Right kidney (tissue), 1 donor: Measurements from ENCODE around the gene CECR2.

Source experiments
- DNase-seq: peaks from one replicate; pipeline ENCODE4 v3.0.0-alpha.2; 2016

CECR2 gene

GRCh38 chr22:17368144-17368543 is 1.1 kb upstream of the CECR2 start:
- DNase-seq, result no peak

GRCh38 chr22:17368554-17369438 is 464 bp upstream of the CECR2 start:
- peak; percentile 99 for DNase-seq

- DNase-seq, result peak; percentile 85
These were observed 936 bp downstream of the CECR2 start for GRCh38 chr22:17370026-17370765.

- no peak for DNase-seq
These were observed 1.6 kb downstream of the CECR2 start for GRCh38 chr22:17370766-17371432.

GRCh38 chr22:17371448-17371847 is 2.2 kb downstream of the CECR2 start:
- DNase-seq, result no peak

- no peak for DNase-seq
These were observed 4.6 kb downstream of the CECR2 start for GRCh38 chr22:17373855-17374254.

- no peak for DNase-seq
These were observed 6.8 kb downstream of the CECR2 start for GRCh38 chr22:17375914-17376614.

GRCh38 chr22:17376950-17377349 is 7.7 kb downstream of the CECR2 start:
- DNase-seq, result no peak

- no peak for DNase-seq
These were observed 10.7 kb downstream of the CECR2 start for GRCh38 chr22:17379944-17380343.

- no peak for DNase-seq
These were observed 11.3 kb downstream of the CECR2 start for GRCh38 chr22:17380359-17381087.

GRCh38 chr22:17381192-17381913 is 12.1 kb downstream of the CECR2 start:
- DNase-seq, result no peak

GRCh38 chr22:17384612-17385330 is 15.5 kb downstream of the CECR2 start:
- DNase-seq, result no peak

GRCh38 chr22:17387356-17387755 is 18.1 kb downstream of the CECR2 start:
- DNase-seq, result no peak

GRCh38 chr22:17388235-17388634 is 19.0 kb downstream of the CECR2 start:
- no peak for DNase-seq

- no peak for DNase-seq
These were observed 20.8 kb downstream of the CECR2 start for GRCh38 chr22:17390087-17390486.

- no peak for DNase-seq
These were observed 27.3 kb downstream of the CECR2 start for GRCh38 chr22:17396516-17396915.

- no peak for DNase-seq
These were observed 28.7 kb downstream of the CECR2 start for GRCh38 chr22:17397756-17398547.

- no peak for DNase-seq
These were observed 31.0 kb downstream of the CECR2 start for GRCh38 chr22:17400305-17400704.

- no peak for DNase-seq
These were observed 32.5 kb downstream of the CECR2 start for GRCh38 chr22:17401728-17402127.
